Right kidney (tissue), 9 donors: ENCODE data around the gene ACTA2.

ENCODE experiments used
- DNase-seq: peaks from one replicate; pipeline ENCODE4 v3.0.0-alpha.2; 2016
- long read RNA-seq, 8 donors: transcript quantifications; one replicate each; lab custom pipeline, GENCODE V29; 2026

The ACTA2 gene
- long read RNA-seq, donor 1, transcript ACTA2-201 (9 exons, 1,349 nt): major isoform, 40 of 85 reads
- long read RNA-seq, donor 1, partial matches to known transcripts: 40 of 85 reads
- long read RNA-seq, donor 1, other reads (novel, unspliced or antisense): 0 of 85 reads
- long read RNA-seq, donor 2, transcript ACTA2-201 (9 exons, 1,349 nt): major isoform, 19 of 34 reads
- long read RNA-seq, donor 2, partial matches to known transcripts: 11 of 34 reads
- long read RNA-seq, donor 2, other reads (novel, unspliced or antisense): 0 of 34 reads
- long read RNA-seq, donor 3, transcript ACTA2-201 (9 exons, 1,349 nt): major isoform, 11 of 14 reads
- long read RNA-seq, donor 3, partial matches to known transcripts: 0 of 14 reads
- long read RNA-seq, donor 3, other reads (novel, unspliced or antisense): 0 of 14 reads
- long read RNA-seq, donor 4, transcript ACTA2-201 (9 exons, 1,349 nt): major isoform, 26 of 72 reads
- long read RNA-seq, donor 4, partial matches to known transcripts: 43 of 72 reads
- long read RNA-seq, donor 4, other reads (novel, unspliced or antisense): 0 of 72 reads
- long read RNA-seq, donor 5, transcript ACTA2-201 (9 exons, 1,349 nt): major isoform, 35 of 48 reads
- long read RNA-seq, donor 5, partial matches to known transcripts: 12 of 48 reads
- long read RNA-seq, donor 5, other reads (novel, unspliced or antisense): 0 of 48 reads
- long read RNA-seq, donor 6, transcript ACTA2-201 (9 exons, 1,349 nt): major isoform, 28 of 55 reads
- long read RNA-seq, donor 6, partial matches to known transcripts: 24 of 55 reads
- long read RNA-seq, donor 6, other reads (novel, unspliced or antisense): 0 of 55 reads
- long read RNA-seq, donor 7, transcript ACTA2-201 (9 exons, 1,349 nt): major isoform, 31 of 117 reads
- long read RNA-seq, donor 7, partial matches to known transcripts: 83 of 117 reads
- long read RNA-seq, donor 7, other reads (novel, unspliced or antisense): 0 of 117 reads
- long read RNA-seq, donor 8, transcript ACTA2-201 (9 exons, 1,349 nt): major isoform, 35 of 61 reads
- long read RNA-seq, donor 8, partial matches to known transcripts: 23 of 61 reads
- long read RNA-seq, donor 8, other reads (novel, unspliced or antisense): 0 of 61 reads

DNA sequence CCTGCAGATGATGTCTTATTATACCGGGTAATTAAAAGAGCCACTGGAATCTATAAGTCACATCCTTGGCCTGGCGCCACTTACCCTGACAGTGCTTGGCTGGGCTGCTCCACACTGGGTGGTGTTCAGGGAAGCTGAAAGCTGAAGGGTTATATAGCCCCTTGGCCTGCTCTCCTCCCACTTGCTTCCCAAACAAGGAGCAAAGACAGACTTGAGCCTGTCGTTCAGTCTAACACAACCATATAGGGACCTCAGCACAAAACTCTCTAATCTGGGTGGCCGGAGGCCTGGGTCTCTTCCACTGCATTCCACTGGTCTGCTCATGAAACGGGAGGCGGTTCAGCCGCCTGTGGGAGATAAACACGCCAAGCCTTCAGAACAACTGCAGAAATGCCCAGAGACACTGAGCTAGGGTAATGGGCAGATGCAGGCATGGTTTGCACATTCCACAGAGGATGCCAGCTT lies at the start of gene ACTA2:
Gene ACTA2 (minus strand): TSS at position 127 of the 465 bp plus-strand sequence. CDS start 3,843 bp downstream, outside the sequence.
- DNase-seq: peak; percentile 20

DNA sequence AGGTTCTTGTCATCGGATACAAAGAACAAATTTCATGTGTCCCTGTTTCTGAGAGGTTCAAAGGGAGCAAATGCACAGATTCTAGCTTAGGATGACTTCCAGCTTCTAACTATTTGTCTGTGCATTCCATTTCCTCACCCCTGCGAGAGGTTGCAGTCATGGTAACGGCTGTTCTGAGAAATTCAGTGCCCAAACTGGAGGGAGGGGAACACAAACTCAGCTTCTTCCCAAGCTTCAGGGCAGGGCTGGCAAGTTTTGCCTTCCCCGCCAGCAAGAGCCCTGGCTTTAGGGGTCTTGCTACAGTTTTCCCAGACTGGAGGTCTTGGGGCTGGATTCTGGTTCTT lies 49.1 kb upstream of the ACTA2 start:
- no peak for DNase-seq

DNA sequence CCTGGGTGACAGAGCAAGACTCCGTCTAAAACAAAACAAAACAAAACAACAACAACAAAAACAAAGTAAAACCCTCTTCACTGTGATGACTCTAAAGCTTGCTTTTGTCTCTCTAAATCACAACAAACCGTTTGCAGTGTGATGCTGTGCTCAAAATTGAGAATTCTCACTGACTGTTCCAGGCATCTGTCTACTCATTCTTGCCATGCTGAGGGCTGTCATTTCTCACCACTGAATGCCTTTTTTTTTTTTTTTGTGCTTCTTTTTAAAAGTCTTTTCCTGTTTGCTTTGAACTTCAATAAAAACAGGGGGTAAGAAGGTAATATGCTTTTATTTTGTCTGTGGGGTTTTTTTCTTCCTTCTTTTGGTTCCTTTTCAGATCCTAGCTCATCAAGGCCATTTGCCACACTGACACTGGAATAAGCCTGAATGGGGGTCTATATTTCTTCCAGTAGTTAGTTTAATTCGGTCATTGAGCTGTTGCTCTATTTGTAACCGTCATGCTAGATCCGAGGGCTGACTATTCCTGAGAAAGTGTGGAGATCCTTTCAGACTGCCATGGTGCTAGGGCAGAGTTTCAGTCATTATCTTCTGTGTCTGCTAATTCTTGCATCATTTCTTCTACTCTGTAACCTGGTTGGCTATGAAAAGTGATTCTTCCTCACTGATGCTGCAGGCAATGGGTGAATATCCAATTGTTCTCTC lies 48.6 kb upstream of the ACTA2 start:
- DNase-seq: no peak

DNA sequence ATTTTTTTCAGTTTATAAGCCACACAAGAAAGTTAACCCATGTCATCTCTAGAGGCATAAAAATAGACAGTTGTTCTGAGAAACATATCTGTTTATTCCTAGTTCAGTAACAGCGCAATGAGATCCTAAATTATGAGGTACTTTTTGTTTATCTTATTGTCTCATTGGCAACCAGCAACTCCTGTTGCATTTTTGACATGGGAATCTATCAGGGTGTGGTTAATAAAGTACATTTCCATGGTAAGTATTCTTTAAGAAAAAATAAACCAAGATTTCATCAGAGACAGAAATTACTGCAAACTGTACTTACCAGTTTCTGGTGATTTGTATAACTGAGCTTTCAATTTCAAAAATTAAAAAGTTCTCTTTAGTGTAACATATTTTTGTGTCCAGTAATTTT lies 47.1 kb upstream of the ACTA2 start:
- no peak for DNase-seq

- no peak for DNase-seq
These were observed 44.4 kb upstream of the ACTA2 start for GRCh38 chr10:88996927-88997326.

DNA sequence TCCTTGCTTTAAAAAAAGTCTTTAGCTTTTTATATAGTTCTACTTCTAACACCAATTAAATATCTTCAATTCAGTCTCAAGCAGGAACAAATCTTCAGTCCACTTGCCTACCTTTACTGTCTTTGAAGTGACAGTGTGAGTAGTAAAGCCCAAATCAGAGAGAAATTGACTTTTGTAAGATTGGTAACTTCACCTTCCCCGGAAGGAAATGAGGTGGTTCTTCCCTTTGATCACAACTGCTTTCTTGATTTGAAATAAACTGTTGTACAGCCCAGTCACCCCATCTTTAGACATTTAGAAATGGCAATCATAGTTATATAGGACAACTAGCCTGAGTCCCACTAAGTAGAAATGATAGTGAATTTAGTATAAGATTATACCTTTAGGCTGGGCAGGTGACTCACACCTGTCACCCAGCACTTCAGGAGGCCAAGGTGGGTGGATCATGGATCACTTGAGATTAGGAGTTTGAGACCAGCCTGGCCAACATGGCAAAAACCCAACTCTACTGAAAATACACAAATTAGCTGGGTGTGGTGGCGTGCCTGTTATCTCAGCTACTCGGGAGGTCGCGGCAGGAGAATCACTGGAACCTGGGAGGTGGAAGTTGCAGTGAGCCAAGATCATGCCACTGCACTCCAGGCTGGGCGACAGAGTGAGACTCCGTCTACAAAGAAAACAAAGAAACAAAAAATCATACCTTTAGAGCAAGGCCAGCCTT lies 42.7 kb upstream of the ACTA2 start:
- no peak for DNase-seq

- no peak for DNase-seq
These were observed 41.4 kb upstream of the ACTA2 start for GRCh38 chr10:88994019-88994418.

GRCh38 chr10:88992921-88993524 lies 40.5 kb upstream of the ACTA2 start:
- DNase-seq: no peak

- DNase-seq: no peak
These were observed 39.3 kb upstream of the ACTA2 start for GRCh38 chr10:88991899-88992320.

GRCh38 chr10:88991161-88991898 lies 38.8 kb upstream of the ACTA2 start:
- peak; percentile 85 for DNase-seq

DNA sequence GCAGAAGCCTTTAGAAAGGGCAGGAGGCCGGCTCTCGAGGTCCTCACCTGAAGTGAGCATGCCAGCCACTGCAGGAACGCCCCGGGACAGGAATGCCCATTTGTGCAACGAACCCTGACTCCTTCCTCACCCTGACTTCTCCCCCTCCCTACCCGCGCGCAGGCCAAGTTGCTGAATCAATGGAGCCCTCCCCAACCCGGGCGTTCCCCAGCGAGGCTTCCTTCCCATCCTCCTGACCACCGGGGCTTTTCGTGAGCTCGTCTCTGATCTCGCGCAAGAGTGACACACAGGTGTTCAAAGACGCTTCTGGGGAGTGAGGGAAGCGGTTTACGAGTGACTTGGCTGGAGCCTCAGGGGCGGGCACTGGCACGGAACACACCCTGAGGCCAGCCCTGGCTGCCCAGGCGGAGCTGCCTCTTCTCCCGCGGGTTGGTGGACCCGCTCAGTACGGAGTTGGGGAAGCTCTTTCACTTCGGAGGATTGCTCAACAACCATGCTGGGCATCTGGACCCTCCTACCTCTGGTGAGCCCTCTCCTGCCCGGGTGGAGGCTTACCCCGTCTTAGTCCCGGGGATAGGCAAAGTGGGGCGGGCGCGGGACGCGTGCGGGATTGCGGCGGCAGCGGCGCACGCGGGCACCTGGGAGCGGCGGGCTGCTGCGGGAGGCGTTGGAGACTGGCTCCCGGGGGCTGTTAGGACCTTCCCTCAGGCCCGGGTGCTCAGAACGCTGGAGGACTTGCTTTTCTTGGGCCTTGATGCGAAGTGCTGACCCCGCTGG lies 38.0 kb upstream of the ACTA2 start, which contains the start of gene FAS:
Gene FAS (plus strand): TSS at position 415 of the 777 bp plus-strand sequence. CDS start 79 bp downstream, at position 494.
- peak; percentile 89 for DNase-seq

GRCh38 chr10:88989824-88990383 lies 37.3 kb upstream of the ACTA2 start:
- no peak for DNase-seq

- DNase-seq: no peak
These were observed 36.9 kb upstream of the ACTA2 start for GRCh38 chr10:88989423-88989822.

GRCh38 chr10:88987840-88988239 lies 35.3 kb upstream of the ACTA2 start:
- no peak for DNase-seq

DNA sequence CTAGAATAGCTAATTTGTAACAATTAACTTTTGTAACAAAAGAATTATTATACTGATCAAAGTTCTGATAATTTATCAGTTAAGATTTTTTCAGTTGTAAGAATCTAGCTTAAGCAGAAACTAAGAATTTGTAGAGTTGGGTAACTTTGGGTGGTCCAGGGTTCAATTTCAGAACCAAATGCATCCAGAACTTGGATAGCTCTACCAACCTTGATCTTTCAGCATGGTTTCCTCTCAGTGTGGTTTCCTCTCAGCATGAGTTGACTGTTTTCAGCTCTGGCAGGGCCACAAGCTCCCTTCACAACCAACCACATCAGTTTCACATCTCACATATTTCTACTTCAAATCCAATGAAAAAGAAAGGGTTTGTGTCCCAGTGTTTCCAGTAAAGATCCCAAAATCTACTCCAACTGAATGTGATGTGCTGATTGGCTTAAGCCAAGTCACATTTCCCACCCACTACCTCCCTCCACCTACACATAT lies 34.7 kb upstream of the ACTA2 start:
- no peak for DNase-seq

DNA sequence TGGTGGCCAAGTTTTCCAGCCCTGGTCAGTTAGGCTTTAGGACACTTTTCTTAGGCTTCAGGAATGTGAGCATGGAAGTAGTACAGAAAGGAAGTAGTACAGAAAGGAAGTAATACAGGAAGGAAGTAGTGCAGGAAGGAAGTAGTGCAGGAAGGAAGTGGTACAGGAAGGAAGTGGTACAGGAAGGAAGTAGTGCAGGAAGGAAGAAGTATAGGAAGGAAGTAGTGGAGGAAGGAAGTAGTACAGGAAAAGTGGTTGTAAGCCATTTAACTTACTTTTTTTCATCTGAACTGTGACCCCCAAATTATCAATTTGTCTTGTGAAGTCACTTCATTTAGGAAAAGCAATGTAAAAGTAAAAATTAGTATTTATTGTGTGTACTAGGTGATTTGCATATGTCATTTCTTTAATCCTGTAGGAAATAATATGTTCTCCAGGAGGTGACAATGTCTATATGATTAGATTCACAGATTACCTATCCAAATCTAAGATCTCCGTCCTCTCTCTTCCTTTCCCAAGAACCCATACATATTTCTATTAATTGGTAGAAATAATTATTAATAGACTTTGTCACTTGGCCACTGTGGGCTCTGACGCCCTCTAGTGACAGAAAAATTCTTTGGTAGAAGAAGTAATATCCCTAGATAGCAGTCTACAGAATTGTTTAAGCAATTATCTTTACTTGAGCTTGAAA lies 34.1 kb upstream of the ACTA2 start:
- no peak for DNase-seq

- no peak for DNase-seq
These were observed 32.0 kb upstream of the ACTA2 start for GRCh38 chr10:88984525-88984924.

- no peak for DNase-seq
These were observed 31.4 kb upstream of the ACTA2 start for GRCh38 chr10:88983939-88984338.
